ENCODE data around the gene SPATS2L.

- no peak for TF ChIP-seq CTCF (IDR thresholded peaks at IDR 0.05)
- TF ChIP-seq POLR2A (IDR thresholded peaks at IDR 0.05): no peak
These were observed 131.8 kb downstream of the SPATS2L start for GRCh38 chr2:200438251-200438650.

All from adrenal gland (tissue), 5 donors.